IMR-90 (cell line): Measurements from ENCODE around the gene IER5L.

Experiments used
- POLR2A ChIP-seq: IDR thresholded peaks from 2 replicates; pipeline ENCODE4 v1.6.1; 2012; ENCODE audit warnings: mild to moderate bottlenecking, low read depth, low read length
- USF2 ChIP-seq: fragments of 150-350 bp; IDR thresholded peaks from 2 replicates; pipeline ENCODE4 v1.6.1; 2017; ENCODE audit warnings: mild to moderate bottlenecking, antibody characterized with exemption, low read length, low read depth
- TF ChIP-seq, protein P1 (sequence below): conservative IDR thresholded peaks from 2 replicates; pipeline ENCODE4 v1.5.1; 2012; ENCODE audit warnings: mild to moderate bottlenecking, low read depth, low read length, improper control_type of control experiment

- no peak for TF ChIP-seq USF2
- TF ChIP-seq POLR2A, result no peak
- TF ChIP-seq, protein P1, sequence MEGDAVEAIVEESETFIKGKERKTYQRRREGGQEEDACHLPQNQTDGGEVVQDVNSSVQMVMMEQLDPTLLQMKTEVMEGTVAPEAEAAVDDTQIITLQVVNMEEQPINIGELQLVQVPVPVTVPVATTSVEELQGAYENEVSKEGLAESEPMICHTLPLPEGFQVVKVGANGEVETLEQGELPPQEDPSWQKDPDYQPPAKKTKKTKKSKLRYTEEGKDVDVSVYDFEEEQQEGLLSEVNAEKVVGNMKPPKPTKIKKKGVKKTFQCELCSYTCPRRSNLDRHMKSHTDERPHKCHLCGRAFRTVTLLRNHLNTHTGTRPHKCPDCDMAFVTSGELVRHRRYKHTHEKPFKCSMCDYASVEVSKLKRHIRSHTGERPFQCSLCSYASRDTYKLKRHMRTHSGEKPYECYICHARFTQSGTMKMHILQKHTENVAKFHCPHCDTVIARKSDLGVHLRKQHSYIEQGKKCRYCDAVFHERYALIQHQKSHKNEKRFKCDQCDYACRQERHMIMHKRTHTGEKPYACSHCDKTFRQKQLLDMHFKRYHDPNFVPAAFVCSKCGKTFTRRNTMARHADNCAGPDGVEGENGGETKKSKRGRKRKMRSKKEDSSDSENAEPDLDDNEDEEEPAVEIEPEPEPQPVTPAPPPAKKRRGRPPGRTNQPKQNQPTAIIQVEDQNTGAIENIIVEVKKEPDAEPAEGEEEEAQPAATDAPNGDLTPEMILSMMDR, result no peak
Measured at GRCh38 chr9:129182122-129182521, 4.1 kb upstream of the IER5L start.
